T1000 (cell line): ENCODE results near the gene RNF220.
A peak's percentile ranks its signal among the peaks of the same experiment; 100 is the strongest.

Source experiments
- DNase-seq: peaks from one replicate; lab custom pipeline; 2025; ENCODE audit warnings: mixed read lengths; lab: John Stamatoyannopoulos, UW

Gene RNF220

DNA sequence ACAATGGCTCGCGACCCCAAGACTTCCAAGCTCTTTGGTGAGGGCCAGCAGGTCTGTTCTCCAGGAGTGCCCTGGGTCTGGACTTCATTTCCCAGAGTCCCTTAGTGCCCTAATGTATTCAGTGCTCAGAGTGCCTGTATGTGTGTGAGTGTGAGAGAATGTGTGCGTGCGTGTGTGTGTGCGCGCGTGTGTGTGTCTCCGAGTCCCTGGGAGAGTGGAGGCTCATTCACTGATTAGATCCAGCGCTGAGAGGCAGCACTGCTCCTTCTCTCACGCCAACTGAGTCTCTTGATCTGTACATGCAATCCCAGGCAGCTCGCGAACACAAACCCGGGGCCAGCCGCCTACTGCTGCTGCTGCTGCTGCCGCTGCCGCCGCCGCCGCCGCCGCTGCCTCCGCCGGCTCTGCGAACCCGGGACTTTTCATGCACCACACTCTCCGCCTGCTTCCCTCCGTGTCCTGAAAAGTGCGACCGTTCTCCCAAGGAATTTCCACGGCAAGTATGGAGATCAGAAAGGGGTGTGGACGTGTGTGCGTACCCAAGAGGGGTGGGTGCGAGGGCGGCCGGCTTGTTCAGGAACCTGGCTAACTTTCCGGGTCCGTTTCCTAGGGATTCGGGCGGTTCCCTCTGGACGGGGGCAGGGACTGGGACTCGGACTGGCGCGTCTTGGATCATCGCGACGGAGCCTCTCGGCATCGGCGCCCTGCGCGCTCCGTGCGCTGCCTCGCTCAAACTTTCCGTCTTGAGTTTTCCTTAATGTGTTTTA is at the start of gene RNF220:
TSS of gene RNF220 (plus strand) at position 225 of the 767 bp plus-strand sequence.
- no peak for DNase-seq

DNA sequence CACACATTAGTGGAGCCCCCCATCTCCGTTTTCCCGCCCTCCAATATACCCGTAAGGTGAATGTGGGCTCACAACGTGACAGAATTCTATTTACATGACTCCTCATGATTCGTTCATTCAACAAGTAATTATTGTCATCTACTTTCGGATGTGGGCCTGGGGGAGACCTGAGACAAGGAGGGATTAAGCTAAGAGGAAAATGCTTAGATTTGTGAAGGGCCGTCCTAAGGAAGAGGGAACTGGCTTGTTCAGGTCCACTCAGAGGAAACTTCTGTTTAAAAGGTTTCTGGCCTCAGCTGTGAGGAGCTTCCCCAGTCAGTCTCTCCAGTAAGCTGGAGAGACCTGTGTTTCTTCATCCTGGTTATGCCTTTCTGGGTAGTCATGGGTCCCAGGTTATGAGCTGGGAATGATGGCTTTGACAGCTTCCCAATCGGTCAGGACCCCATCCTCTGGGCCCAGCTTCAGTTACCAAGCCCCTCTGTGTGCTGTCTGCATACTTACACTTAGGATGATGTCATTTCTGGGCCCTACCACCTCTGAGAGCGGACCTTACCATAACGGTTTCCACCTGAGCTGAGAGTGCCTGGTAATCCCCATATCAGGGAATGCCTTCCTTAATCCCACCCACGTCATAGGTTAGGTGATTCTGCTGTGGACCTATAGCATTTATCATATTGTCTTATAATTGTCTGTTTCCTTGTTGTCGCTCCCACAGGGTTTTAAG is 49.3 kb upstream of the RNF220 start:
- no peak for DNase-seq

DNA sequence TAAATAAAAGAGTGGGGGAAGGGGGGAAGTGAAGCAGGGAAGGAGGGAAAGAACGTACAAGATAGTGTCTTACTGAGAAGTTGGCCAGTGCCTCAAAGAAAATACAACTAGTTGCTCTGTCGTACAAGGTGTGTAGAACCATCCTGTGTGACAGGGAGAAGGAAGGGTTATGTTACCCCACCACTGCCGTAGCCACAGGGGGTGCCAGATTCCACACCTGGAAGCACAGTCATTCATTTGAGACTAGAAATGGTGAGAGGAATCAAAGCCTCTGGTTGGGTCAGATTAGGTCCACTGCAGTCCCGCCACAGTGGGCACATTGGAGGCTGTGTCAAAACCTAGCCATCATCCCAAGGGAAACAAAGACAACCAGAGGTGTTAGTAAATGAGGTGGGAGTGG is 47.3 kb upstream of the RNF220 start:
- no peak for DNase-seq

DNA sequence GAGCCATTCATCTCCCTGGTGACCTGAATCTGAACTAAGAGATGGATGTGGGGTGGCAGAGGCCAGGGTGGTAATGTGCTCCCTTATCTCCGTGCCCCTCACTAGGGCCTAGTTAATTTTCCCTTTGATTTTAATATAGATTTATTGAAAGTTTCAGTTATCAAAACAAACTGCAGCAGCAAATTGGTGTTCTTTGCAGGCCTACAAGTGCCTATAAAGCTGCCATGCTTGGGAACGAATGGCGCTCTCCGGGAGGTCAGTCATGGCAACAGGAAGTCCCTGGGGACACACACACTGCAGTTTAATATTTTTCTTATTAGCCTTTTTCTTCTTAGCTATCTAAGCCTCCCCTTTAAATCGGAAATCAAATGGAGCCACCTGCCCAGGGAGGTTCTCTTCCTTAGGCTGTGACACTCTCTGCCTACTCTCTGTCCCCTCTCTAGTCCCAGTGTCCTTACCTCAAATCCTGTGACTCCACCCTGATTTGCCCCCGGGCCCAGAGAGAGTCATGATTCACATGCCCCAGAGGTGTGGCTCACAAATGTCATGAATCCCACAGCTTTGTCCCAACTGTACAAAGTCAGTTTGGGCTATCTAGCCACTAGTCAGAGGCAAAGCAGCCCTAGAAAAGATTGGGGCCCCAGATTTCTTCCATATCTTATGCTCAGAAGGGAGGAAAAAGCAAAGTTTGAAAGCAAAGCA is 45.7 kb upstream of the RNF220 start:
- DNase-seq: peak; percentile 27

DNA sequence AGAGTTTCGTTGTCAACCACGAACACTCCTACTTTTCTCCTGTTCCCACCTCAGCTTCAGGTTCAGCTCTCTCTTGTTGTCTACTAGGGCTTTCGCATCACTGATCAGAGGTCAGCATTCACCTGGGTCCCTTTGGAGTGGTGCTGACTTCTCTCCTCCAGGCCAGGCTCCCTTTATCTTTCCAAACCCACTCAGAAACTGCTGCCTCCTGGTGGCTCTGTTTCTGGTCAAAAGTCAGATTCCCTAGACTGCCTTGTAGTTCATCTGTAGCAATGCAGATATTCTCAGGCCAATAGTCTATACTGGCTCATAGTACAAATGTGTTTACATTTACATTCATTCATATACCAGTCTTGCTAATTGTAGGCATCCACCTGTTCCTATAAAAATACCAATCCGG is 43.6 kb upstream of the RNF220 start:
- DNase-seq: no peak

DNA sequence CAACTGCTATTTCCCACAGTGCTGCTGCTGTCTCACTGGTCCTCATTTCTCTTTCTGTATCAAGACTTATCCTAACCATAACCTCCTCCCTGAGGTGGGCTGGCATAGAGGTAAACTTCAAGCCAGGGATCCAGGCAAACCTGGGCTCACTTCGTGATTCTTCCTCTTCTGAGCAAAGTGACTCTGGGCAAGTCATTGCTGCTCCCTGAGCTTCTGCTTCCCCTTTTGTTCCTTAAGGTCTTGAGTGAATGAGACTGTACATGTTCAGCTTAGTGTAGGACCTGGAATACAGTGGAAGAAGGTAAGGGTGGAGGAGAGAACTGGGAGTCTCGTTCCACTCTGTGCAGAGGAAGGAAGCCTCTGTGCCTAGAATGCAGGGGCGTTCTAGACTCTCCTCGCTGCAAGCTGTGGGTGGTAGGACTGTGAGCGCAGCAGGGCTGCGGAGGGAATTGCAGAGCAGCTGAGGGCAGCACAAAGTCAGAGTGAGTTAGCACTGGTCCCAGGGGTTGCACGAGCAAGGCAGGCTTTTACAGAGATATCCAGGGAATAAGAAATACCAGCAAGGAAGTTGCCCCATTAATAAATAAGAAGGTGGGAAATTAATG is 38.6 kb upstream of the RNF220 start:
- DNase-seq: no peak

DNA sequence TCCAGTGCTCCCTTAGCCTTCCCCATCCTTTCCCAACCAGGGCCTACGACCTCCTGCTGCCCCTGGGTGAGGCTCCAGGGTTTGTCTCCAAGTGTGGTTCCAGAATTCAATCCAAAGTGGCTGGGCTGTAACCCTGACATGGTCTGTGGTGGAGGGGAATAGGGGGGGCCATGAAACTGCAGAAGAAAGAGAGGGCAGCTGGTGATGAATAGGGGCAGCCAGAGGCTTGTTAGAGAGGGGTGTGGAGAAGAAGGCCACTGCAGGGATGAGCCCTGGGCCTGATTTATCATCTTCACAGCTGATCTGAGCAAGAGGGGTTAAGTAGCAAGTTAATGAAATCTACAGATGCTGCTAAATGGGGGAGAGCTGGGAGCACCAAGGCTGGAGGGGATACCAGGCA is 37.1 kb upstream of the RNF220 start:
- DNase-seq: no peak

DNA sequence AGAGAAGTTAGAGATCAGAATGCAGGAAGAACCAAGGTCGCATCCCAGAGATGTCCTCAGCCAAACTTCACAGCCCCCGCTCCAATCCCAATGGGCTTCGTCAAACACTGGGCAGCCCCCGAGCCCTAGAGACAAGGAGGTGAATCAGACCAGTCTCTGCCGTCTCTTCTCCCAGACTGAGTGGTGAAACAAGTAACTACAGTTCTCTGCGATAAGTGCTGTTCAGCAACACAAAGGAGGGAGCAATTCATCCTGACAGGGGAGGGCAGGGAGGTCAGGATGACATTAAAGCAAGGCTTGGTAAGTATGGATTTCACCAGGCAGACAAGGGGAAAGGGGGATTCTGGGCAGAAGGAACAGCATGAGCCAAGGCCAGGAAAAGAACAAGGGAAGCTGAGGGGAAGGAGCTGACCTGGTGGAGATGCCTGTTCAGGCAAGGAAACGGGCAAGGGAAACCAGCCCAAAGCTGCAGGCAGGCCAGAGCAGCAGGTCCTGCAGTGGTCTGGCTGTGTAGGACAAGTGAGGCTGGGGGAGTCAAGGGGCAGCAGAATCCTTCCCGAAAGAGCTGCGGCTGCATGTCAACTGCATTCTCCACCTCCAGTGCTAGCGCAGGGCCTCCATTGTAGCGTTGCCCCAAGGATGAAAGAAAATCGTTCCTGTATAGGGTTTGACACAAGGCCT is 36.4 kb upstream of the RNF220 start:
- DNase-seq: no peak

DNA sequence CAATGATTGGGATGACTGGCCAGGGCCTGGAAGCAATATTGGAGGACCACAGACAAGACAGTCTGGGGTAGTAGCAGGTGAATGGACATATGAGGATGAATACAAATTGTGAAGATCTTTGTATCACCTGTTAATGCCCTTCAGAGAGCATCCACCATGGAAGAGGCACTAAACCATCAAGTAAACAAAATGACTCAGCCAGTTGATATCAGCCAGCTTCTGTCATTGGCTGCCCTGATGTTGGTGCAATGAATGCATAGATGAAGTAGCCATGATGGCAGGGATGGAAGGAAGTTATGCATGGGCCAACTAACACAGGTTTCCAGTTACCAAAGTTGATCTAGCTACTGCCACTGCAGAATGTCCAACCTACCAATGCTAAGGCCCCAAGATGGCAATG is 33.8 kb upstream of the RNF220 start:
- DNase-seq: no peak

DNA sequence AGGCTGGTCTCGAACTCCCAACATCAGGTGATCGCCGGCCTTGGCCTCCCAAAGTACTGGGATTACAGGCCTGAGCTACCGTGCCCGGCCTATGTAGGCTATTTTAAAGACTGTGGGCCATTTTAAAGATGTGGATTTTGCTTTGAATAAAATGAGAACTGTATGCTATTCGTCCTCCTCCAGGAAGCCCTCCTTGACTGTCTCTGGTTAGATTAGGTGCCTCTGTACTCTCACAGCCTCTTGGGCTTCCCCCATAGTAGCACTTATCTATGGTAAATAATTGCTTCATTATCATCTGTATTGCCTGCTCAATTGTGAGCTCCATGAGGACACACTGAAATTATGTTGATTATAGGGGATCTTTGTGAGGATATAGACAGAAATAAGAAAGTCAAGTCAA is 29.5 kb upstream of the RNF220 start:
- DNase-seq: no peak

DNA sequence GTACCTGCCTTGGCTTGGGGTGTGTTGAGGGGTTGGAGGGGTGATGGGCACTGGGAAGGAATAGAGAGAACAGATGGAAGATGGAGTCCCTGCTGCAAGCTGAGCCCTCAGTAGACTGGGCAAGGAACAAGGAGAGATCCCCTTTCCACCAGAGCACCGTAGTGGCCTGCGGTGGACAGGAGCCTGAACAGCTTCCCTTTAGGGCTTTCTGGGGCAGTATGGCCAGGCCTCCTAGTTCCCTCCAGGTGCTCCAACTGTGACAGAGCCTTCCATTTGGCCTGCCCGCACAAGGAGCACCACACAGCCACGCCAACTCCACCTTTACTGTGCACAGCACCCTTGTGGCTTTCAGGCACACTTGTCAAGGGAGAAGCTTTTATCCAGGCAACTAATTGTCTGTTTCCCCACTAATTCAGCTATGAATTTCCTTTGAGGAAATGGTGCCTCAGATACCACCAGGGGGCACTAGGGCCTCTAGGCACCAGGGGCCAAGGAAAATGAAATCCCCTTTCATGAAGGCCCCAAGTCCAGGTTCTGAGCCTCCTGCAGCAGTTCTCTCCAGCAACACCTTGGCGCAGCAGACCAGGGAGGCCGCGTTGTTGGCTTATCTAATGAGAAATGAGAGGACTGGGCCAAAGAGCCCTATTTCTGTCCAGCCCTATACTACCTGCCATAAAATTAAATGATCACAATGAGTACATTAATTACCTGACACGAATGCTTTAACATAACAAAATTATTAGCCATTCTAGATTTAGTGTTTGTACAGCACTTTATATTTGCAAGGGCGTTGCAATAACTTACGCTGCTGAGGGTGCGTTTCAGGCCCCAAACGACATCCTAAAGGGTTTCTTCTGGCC is 26.9 kb upstream of the RNF220 start:
- no peak for DNase-seq

DNA sequence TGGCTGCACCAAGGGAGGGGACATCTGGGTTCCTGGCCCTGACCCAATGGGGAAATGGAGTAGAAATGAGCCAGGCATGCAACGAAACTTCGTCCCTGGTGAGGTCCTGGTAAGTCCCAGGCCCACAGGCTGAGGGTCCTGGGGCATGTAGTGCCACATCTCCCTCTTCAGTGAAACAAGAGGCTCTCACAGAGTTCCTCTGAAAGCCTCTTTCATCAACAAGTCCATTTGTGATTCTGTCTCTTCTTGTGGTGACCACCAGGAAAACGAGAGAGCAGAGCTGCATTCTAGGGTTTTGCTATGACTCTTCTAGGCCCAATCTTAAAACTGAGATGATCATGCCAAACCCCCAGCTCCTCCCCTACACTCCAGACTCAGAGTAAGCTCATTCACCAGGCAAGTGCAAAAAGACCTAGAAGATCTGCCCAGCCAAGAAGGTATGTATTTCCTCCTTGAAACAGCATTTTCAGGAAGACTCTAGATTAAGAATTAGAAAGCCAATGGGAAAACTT is 24.3 kb upstream of the RNF220 start:
- no peak for DNase-seq

DNA sequence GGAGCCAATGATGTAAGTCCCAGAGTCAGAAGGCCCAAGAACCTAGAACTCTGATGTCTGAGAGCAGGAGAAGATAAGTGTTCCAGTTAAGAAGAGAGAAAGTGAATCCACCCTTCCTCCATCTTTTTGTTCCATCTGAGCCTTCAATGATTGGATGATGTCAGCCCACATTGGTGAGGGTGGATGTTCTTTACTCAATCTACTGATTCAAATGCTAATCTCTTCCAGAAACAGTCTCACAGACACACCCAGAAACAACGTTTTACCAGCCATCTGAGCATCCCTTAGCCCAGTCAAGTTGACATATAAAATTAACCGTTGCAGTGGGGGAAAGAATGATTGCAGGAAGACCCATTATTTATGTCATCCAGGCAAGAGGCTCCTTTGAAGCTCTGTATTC is 16.5 kb upstream of the RNF220 start:
- no peak for DNase-seq

DNA sequence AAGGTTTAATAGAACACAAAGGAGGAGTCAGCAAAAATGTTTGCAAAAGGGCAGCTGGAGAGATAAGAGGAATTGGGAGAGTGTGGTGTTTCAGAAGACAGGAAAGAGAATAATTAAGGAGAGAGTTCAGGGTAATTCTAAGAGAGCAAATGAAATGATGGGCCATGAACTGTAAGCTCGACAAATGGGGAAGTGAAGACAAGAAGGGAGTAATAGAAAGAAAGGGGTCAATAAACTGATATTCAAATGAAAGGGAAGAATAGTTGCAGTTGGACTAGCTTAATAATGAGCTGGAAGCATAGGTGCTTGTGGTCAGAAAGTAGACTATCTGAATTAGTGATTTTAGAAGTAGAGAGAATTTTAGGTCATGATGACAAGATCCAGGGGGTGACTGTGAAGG is 15.6 kb upstream of the RNF220 start:
- no peak for DNase-seq

DNA sequence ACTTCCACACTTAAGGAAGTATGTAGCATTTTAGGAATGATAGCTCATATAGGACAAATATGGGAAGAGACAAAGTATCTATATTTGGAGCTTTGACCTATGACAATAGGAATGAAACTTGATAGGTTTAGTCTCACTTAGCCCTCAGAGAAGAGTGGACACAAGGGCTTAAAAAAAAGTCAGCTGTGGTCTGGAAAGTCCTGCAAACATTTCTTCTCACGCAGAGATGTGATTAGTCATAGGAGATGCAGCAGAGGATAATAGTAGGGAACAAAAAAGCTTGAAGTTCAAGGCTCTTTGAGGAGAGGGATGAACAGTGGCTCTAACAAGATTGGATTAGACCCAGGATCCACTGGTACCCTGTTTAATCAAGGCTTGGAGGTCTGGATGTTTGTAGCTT is 14.8 kb upstream of the RNF220 start:
- no peak for DNase-seq

DNA sequence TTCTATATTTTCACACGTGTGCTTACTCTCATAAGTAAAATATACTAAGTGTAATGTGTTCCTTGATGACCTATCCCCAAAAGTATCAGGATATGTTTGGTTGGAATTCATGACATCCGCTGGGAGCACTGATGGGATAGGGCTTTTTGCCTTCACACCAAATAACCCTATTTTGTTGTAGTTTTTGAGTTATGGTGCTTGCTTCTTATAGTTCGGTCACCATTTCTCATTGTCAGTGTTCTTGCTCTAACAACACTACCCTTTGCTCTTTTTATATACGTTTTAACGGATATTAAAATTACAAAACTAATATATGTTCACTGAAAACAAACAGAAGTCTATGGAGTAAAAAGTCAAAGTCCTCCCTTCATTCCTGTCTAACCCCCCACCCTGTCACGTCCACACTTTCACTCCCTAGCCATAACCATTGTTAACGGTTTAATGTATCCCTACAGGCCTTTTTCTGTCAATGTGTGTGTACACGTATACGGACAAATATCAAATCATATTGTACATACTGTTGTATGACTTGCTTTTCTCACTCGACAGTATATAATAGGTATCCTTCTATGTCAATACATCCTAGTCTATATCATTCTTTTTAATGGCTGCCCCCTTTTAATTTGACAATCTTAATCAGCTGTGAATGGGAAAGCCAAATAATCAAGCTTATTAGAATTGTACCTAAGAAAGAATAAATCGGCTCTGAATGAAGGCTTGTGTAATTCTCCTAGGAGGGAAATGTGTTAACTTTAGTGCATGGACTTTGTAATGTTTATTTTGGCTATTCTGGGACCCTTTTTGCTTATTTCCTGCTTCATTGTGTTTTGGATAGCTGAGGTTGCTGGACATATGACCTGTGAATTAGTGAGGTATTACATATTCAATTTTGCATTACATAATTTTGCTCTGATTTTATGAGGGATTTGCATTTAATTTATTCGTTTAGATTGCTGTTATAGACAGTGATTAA is 3.5 kb upstream of the RNF220 start:
- DNase-seq: no peak

DNA sequence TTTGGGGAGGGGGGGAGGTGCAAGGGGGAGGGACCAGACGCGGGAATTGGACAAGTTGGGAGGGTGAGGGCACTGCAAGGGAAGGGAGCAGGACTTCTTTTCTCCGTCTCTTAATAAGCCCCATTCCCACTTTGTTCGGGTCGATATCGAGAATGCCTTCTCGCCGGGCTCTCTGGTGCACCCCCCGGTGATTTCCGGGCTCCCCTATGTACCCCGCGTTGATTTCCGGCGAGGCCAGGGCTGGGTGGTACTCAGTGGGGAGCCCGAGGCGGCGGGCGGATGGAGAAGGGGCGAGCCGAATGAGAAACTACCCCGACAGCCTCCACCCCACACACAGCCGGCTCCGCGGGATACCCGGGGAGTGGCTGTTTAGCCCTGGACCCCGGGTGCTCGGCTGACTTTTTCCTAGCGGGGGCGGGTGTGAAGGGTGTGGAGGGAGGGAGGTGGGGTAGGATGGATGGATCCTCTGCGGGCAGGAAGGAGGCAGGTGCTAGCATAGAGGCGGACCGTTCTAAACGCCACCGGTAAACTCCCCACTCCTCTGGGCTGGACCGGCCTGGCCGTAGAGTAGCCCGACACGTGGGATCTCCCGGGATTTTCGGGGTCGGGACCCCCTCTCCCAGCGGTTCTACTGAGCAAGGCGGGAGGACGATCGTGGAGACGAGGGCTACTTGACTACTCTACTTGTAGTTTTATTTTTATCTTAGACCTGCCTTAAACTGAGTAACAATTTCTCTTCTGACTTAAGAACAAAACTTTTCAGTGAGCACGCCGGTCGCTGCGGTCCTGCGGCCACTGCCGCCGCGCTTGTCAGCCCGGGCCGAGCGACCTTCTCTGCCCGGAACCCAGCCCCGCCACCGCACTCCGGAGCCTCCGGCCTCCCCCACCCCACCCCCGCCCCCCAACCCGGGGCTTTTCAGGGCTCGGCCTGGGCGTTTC is 1.0 kb downstream of the RNF220 start:
- DNase-seq: no peak

DNA sequence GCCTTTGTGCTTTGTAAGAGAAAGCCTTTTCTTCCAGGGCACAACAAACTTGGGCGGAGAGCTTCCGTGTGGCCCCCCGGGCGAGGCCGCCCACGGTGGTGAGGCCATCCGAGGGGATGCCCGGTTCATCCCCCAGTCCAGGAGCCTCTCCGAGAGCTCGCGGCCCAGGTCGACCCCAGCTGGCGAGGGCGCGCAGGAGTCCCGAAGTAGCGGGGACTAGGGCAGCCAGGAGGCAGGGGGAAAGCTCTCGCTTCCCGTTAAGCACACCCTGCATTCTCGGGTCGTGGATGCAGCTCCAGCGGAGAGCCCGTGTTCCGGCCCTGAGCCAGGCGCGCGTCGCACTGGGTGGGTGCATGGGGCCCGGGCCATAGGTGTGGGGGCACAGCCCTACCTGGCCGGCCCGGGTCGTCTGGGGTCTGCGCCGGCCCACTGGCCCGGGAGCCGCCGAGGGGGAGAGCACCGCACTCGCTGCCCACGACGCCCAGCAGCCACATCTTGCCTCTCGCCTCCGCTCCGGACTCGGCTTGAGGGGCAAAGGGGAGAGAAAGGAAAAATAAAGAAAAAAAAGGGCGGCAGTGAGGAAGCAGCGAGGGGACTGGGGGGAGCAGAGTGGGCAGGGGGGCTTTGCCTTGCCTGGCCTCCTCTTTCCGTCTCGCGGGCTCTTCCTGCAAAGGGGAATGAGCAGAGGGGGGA is 1.8 kb downstream of the RNF220 start:
- no peak for DNase-seq
